NCI-H1436 (cell line): ENCODE measurements around the gene ANKFN1.

ENCODE experiments used
- DNase-seq: peaks from one replicate; lab custom pipeline; 2025; lab: John Stamatoyannopoulos, UW

The ANKFN1 gene

GRCh38 chr17:56445692-56446411 lies 292.6 kb downstream of the ANKFN1 start:
- no peak for DNase-seq

DNA sequence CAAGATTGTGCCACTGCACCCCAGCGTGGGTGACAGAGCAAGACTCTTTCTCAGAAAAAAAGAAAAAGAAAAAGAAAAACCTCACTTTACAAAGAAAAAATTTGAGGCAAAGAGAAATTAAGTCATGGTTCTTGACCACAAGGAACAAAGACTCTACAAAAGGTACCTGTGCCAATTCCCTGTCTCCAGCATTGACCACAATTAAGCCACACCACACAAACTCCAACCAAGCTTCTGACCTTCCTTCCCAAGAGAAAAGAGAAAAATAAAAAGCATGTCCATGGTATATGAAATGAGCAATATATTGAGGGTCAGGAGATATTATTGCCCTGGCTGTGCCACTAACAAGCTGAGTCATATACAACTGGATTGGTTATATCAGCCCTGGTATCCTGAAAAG lies 293.9 kb downstream of the ANKFN1 start:
- no peak for DNase-seq

DNA sequence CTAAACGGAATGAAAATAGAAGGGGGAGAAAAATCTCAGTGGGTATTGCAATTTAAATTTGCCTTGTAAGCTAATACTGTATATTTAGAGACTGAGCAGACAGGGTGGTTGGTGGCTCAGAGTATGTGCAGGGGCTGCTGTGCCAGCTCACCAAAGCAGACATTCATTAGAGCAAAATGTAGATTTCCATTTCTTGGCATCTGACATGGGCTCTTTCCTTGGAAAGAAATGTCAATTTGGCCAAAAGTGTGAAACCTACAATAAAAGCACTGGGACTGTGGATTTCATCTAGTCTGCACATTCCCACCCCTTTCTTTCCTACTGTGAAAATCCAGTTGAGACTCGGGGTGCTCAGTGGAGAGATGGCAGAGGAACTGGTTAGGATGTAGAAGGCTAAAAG lies 295.1 kb downstream of the ANKFN1 start:
- no peak for DNase-seq

DNA sequence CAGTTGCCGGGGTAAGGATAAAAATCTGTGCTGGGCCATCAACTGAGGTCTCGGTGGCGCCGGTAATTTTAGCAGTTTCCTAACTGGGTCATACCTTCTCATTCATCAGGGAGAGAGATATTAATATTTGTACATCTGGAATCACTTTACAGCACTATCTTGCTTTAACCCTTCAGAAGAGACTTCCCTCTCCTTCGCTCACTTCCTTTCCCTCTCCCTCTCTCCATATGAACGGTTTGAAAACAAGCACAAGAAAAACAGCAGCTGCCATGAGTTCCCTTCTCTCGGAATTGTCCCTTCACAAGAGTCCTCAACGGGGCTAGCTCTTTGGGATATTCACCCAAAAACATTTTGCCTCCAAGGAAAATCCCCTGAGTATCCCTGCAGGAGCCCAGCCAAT lies 295.9 kb downstream of the ANKFN1 start:
- DNase-seq = no peak

- DNase-seq = no peak
Measured at GRCh38 chr17:56451629-56452028, 298.4 kb downstream of the ANKFN1 start.

DNA sequence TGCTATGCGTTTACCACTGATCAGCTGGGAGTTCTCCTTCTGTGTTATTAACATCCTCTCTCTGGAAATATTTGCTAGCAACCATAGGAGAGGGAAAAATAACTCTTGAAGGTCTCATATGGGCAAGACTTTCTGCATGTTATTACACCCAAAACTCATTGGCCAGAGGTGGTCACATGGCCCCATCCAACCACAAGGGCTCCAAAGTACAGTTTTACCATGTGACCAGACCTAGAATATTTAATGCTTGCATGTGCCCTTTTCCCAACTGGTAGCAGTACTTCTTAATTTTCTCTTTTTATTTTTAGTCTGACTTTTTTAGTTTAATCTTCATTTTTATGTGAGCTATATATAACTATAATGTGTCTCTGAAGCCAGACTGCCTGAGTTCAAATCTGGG lies 299.2 kb downstream of the ANKFN1 start:
- no peak for DNase-seq

DNA sequence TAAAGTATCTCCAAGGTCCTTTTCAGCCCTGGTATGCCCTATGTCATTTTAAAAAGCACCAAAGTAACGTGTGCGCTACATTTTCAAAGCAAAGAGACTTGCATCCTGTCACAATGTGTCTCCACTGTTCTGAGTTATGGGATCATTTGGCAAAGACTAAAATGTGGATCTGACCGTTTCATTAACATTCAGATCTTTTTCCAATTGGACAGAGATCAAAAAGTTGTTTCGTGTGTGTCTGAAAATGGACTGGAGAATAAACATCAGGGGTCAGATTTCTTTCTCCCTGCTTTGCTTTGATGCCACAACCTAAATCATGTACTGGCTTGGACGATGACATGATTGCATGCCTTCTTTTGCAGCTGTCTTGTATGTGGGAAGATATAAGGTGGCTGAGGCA lies 304.2 kb downstream of the ANKFN1 start:
- no peak for DNase-seq

GRCh38 chr17:56465886-56466285 lies 312.6 kb downstream of the ANKFN1 start:
- DNase-seq = no peak

- DNase-seq = no peak
Measured at GRCh38 chr17:56468840-56469239, 315.6 kb downstream of the ANKFN1 start.

- DNase-seq = no peak
Measured at GRCh38 chr17:56471696-56472095, 318.4 kb downstream of the ANKFN1 start.

- no peak for DNase-seq
Measured at GRCh38 chr17:56475116-56475515, 321.8 kb downstream of the ANKFN1 start.

DNA sequence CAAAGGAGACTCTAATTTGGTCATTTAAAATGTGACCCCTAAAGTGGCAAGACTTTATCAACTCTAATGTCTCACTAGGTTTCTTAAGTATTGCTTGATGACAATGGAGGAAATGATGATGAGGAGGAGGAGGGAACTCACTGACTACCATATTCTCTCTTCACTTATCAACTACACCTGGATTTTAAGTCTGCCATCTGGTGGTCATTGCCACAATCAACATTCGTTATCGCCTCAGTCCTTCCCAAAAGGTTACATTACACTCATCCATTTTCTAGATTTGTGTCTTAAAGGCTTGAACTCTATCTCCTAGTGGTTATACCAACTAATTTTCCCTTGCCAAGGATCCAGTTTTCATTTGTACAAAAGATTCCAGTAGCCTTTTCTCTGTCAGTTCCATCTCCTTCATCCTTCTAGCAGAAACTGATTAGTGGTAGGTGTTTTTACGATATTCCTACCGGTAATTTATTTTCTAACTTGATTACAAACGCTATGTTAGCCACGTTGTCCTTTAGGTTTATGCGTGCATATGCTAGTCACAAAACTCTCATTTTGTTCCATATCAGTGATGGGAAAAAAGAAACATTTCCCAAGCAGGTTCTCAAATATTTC lies 325.7 kb downstream of the ANKFN1 start:
- DNase-seq = no peak

GRCh38 chr17:56480501-56480900 lies 327.2 kb downstream of the ANKFN1 start:
- no peak for DNase-seq

DNA sequence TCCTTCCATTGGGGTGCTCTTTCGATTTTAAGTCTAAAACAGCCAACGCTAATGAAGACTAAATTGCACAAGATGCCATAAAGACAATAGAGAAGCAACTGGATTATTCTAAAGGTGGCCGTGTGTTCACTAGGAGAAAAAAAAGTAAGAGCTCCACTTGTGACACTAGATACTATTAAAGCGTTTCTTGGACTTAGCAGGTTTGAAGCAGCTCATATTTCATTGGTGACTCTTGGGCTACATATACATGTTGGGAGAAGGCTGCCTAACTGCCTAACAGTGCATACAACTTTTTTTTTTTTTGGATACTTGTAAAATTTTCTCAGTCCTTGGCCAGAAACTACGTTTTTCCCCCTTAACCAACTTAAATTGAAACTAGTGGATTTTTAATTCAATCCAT lies 328.4 kb downstream of the ANKFN1 start:
- DNase-seq = no peak

GRCh38 chr17:56482229-56482628 lies 329.0 kb downstream of the ANKFN1 start:
- DNase-seq = no peak

DNA sequence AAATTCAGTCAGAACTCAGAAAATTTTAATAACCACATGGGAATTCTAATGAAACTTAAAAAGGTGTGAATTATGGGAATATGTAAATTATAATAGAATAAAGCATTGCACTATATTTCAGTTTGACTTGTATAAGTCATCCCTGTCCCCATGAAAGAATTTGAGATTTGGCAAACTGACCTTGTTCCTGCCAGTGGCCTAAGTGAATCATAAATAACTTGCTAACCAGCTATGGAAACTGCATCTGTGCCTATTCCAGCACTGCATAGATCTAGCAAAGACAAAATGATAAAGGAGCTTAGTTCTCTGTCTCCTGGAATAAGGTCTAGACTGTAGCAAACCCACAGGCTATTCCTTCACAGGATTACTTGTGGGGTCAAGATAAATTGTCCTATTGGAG lies 333.5 kb downstream of the ANKFN1 start:
- DNase-seq = no peak

- DNase-seq = no peak
Measured at GRCh38 chr17:56488800-56489199, 335.5 kb downstream of the ANKFN1 start.

DNA sequence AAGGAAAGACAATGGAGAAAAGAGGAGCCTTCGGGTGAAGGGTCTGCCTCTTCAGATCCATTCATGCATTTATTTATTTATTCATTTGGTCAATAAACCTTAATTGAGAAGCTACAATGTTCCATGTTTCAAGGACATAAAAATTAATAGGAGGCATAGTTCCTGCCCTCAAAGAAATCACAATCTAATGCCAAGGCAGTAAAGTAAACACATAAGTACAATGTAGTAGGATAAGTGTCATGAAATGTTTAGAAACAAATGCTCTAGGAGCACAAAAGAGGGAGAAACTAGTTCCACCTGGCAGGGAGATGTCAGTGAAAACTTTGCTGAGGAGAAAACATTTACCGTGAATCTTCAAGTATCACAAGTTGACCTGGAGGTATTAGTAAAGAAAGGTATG lies 336.7 kb downstream of the ANKFN1 start:
- DNase-seq = no peak

GRCh38 chr17:56495556-56495955 lies 342.3 kb downstream of the ANKFN1 start:
- DNase-seq = no peak

DNA sequence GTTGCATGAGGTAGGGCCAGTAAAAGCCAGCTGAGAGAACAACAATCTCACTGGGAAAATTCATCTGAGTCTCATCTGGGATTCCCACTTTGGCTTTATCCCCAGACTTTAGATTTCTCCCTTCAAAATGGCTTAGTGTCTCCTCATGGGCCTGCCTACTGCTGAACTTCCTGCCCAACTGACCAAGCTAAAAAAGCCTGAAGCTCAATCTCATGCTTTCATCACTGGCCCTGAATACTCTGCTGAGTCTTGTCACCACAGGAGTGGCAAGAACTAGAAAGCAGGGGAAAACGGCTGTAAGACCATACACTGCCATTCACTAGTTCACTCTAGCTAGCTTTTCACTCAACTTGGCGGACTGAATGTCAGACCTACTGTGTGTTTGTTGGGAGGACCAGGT lies 343.9 kb downstream of the ANKFN1 start:
- no peak for DNase-seq

DNA sequence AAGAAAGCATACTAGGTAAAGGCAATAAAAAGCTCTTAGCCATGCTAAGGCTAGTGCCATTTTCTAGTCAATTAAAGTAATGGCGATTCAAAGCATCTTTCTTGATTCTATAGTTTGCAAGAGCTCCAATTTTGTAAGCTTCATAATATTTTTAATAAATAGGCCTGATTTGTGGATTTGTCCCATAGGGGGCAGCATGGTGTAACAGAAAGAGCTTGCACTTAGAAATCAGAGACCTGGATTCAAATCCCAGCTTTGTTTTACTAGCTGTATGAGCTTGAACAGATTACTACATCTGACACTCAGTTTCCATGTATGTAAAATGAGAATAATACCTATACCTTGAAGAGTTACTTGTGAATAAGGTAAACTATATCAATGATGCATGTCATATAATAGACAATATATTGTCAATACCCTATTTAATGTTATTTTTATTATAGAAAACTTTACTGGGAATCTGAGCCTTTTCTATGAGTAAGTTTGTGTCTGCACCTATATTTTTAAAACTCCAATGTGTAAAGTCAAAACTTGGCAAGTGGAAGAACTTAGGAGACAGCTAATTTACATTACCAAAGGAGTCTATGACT lies 346.6 kb downstream of the ANKFN1 start:
- DNase-seq = no peak

DNA sequence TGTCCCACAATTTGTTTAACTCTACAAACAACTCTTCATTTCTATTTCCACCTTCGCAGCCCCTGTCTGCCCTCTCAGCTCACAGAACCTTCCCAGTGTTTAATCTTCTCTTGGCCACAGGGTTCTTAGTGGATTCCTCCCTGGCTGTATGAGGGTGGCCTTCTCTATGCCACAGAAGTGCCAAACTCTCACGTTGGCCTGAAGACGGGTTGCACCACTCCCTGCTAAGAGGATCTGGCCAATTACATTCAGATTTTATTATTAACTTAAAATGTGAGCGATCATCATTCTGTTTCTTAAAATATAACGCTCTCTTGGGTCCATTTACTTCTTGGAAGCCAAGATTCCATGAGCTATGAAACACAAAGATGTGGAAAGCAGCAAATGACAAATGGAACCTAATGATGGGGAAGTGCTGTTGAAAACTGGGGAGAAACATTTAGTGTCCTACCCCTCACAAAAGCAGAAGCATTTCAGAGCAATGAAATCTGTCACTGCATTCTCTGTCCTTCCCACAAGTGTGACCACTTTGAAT lies 348.9 kb downstream of the ANKFN1 start:
- DNase-seq = no peak

DNA sequence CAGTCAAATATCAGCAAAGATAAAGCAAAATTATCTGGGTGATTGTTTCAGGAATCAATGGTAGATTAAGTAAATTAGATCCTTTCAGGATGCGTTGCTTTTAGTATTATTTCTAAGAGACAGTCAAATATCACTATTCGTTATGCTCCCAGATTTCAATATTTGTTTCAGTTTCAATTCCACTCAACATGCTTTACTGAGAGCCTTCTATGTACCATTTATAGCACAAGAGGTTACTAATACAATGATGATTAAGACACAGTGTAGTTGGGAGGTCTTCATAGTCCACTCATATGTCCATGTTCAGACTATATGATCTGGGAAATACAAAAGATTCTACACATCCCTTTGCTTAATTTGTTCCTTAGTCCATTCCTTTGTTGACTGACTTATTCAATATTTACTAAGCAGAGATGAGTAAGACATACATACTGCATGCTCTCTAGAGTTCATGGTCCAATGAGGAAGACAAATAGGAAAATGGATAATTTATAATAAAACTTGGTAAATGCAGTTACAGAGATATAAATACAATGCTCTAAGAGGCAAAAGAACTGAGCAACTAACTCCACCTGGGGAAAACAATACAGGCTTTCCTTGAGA lies 352.0 kb downstream of the ANKFN1 start:
- no peak for DNase-seq
